NCI-H1417 treated with DMSO at 0.1 percent for 48 hours (cell line): ENCODE measurements around the gene MACROH2A2.
"Not testable (repeated sequence)": the region's sequence is repeated elsewhere in the genome, so short reads cannot be mapped to it uniquely, and the experiment has no call there.

Experiments used
- DNase-seq: peaks from one replicate; lab custom pipeline; 2025; lab: John Stamatoyannopoulos, UW

MACROH2A2 gene

DNA sequence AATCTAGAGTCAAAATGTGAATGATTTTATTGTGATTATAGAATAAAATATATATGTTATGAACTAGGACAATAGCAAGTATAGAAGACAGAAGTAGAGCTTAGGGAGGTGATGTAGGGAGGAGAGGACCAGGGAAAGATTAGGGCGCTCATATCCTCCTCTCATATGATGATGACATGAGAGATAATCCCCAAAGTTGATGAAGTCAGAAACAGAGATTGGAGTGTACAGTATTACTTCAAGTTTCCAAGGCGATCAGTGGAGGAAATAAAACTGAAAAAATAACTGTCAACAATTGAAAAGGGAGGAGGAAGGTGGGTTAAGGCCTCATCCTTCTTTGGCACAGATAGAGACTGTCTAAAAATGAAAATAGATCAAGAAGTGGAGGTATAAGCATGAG lies 14.9 kb downstream of the MACROH2A2 start:
- DNase-seq, result no peak

DNA sequence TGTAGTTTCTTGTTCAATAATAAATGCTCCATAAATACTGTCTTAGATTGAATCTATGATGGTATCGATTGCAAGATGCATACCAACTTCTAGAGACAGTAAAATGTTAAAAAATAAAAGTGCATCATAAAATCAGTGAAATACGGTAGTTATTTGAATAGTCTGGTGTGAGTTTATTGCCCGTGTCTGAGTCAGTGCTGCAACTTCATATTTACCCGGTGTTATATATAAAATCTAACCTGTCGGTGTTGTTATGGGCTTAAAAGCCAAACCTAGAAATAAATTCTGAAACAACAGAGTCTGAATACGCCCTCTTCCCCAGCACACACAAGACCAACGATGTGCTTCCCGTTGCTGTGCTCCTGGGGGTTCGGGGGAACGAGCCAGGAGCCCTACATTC lies 16.3 kb downstream of the MACROH2A2 start:
- DNase-seq, result no peak

DNA sequence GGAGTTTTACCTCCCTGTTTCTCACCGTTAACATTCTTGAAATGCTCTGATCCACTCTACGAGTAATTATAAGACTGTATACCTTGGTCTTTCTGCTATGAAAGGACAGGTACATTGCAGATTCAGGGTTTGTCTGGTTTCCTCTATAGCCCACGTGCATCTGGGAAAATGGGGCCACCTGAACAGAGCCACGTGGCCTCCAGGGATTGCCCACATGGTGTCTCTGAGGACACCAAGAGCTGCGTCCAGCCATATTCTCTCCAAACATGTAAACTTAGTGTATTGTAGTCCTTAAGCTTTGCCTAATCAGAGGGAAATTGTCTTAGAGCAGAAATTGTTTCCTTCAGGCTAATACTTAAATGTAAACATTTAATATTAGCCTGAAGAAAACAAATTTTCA lies 16.7 kb downstream of the MACROH2A2 start:
- no peak for DNase-seq

DNA sequence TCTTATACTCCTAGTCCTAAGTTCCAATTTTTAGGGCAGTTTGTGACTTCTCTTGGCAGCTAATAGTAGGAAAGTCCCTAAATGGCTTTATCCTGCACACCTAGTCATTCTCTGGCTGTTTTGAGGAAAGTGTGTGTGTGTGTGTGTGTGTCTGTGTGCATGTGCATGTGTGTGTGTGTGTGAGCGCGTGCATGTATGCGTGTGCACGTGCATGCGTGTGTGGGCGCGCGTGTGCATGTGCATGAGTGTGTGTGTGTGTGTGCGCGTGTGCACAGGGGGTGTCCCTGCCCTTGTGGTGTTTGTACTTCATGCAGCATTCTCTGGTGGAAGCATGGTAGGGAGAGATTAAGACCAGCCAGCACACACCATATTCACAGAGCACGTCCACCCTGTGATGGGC lies 18.2 kb downstream of the MACROH2A2 start:
- DNase-seq, result no peak

DNA sequence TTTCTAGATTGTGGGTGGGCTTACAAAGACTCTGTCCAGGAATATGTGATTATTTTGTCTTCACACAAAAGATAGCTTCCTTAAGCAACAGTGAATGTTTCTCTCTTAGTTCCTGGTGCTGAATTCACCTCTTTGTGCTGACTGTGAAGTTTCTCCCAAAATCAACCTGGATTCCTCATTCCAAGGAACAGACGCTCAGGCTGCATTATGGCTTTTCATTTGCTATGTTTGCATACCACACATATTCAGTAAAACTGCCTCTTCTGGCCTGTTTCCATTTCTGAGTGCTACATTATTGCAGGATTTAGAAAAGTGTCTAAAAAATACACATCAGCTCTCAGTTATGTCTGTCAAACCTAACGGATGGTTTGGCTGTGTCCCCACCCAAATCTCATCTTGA lies 21.5 kb downstream of the MACROH2A2 start:
- no peak for DNase-seq

DNA sequence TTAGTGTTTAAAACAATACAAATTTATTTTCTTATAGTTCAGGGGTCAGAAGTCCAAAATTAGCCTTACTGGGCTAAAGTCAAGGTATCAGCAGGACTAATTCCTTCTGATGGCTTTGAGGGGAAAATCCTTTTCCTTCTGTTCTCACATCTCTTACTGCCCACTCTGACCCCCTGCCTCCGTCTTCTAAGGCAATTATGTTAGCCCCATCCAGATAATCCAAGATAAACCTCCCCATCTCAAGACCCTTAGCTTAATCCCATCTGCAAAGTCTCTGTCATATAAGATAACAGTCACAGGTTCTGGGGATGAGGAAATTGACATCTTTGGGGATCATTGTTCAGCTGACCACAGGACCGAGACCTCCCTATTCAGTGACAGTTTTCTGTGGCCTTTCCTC lies 22.3 kb downstream of the MACROH2A2 start:
- DNase-seq, result no peak

DNA sequence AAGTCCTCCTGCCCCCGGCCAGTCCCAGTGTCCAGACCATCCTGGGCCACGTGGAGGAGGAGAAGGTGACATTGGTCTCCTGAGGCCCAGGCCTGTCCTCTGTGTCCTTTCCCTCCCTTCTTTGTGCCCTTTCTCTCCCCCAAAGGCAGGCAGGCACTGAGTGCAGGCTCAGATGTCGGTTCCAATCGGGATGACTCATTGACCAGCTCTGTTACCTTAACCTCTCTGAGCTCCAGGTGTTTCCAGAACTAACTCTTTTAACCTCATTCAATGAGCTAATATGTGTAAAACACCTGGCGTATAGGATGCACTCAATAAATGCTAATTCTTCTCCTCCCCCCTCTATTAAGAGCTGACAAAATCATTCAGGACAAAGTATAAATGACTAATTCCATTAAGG lies 25.7 kb downstream of the MACROH2A2 start:
- no peak for DNase-seq

DNA sequence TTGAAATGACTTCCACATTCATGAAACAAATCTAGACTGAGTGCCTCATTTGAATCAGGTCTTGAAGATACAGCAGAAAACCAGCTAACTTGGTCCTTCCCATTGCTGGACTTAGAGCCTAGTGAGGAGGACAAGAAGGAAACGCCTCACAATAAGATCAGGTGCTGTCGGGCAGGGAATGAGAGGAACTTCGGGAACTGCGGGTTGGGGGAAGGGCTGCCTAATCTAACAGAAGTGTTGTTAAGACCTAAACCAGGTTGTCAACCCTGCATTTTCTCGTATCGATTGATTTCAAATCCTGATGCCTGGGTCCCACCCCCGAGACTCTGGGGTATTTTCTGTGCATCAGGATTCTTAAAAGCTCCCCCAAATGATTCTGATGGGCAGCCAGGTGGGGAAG lies 26.3 kb downstream of the MACROH2A2 start:
- DNase-seq, result no peak

DNA sequence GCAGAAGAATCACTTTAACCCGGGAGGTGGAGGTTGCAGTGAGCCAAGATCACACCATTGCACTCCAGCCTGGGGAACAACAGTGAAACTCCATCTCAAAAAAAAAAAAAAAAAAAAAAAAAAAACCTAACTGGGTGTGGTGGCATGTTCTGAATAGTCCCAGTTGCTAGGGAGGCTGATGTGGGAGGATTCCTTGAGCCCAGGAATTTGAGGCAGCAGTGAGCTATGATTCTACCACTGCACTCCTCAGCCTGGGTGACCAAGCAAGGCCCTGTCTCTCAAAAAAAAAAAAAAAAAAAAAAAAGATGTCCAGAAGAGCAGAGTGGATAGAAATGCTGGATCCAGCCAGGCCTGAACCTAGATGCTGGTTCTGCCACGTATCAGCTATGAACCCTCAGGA lies 28.1 kb downstream of the MACROH2A2 start:
- DNase-seq, result not testable (repeated sequence)

DNA sequence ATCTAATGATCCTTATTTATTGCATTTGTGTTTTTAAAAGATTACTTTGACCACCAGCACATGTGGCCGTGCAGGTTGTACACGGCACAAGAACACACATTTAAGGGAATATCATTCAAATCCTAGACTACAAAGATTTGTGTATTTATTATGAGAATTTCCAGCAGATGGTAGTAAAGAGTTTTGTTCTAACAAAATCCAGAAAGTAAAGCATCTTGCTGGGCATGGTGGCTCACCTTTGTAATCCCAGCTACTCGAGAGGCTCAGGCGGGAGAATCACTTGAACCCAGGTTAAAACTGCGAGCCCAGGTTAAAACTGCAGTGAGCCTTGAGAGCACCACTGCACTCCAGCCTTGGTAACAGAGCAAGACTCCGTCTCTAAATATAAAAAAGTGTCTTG lies 31.5 kb downstream of the MACROH2A2 start:
- no peak for DNase-seq

DNA sequence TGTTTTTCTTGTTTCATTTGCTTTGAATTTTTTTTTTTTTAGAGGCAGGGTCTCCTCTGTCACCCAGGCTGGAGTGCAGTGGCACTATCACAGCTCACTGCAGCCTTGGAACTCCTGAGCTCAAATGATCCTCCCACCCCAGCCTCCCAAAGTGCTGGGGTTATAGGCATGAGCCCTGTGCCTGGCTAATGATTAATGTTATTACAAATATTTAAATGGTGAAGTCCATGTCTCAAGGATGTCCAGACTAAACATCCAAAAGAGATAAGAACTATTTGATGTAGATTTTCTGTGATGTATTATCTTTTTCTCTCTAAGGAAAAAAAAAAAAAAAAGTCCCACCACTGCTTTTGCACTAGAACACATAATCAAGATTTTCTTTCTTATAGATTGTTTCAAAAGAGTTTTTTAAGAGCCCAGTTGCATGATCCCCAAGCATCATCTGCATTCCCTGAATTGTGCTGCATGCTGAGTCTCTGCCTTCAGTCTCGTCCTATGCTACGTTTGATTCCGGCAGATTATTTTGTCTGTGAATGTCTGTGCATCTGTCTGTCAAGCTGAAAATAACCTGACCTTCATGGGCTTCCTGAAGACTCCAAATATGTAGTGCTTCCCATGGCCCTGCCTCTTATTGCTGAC lies 33.4 kb downstream of the MACROH2A2 start:
- DNase-seq, result no peak

DNA sequence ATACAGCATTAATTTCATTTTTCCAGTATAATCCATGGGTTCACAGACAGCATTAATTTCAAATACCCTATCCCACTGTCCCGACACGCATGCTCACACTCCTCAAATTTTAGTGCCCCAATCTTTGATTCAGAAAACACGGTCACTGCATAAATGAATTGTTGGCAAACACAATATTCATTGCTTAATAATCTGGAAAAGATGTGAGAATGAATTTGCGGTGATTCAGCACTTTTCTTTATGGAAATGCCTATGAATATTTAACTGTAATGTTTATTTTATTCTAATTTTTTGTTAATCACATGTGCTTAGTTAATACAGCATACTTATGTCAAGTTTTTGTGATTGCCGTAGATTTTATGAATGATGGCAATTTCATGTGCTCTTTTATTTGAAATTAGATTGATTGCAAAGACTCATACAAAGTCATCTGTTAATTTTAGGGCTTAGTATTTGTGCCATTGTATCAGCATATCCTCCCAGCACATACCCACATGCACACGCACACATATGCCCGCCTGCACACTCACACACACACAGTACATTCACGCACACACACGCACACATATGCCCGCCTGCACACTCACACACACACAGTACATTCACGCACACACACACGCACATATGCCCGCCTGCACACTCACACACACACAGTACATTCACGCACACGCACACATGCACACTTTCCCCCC lies 35.1 kb downstream of the MACROH2A2 start:
- DNase-seq, result no peak

DNA sequence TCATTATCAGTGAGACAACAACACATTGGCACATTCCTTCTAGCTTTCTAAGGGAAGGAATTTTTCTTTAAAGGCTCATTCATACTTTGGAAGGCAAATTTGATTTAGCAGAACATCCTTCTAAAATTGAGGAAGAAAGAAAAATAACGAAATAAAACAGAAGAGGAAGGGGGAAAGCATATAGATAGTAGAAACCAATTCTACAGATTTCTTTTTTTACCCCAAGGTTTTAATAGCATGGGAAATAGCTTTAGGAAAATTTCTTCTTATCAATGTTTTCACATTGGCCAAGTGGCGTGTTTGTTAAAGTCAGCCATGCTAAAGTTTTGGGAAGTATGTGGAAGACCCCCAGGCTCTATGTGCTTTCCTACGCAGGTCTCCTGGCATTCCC lies 35.7 kb downstream of the MACROH2A2 start:
- no peak for DNase-seq

DNA sequence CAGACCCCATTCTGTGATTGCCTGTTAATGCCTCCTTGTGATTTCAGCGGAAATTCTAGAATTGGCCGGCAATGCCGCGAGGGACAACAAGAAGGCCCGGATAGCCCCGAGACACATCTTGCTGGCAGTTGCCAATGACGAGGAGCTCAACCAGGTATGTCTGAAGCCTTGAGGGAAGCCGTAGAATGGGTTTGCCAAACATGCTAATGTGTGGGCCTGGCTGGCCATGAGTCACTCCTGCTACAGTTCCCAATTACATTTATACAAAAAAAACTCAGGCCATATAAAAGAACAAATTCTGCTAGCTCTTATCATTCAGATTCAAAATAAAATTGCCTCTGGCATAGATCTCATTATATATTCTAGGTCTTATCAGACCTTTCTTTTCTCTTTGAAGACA lies 37.4 kb downstream of the MACROH2A2 start:
- no peak for DNase-seq

DNA sequence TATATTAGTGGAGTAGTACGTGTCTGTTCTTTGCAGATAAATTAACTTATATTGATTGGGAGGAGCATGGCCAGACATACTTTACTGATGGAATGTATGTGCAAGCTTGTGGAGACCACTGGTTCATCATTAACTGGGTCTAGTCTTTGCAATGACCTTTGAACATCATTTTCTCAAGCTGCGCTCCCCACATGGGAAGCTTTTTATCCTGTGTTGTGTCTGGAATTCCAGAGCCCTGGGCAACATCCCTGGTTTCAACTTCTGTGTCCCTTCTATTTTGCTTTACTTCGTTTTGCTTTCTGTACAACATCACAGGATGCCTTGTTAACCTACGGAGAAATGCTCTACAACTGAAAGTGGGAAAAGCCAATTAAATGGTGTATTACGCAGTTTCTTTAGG lies 38.3 kb downstream of the MACROH2A2 start:
- DNase-seq, result no peak

DNA sequence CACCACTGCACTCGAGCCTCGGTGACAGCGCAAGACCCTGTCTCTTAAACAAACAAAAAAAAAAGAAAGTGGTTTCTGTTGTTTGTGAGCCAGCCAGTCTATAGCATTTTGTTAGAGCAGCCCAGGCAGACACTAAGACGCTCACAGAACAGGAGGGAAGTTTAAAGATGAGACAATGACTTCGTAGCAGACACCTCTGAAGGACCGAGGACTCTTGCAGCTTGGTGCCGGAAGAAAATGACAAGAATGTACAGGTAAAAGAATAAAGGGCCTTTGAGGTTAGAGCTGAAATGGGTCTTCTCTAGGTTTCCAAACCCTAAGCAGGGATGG lies 39.7 kb downstream of the MACROH2A2 start:
- no peak for DNase-seq

DNA sequence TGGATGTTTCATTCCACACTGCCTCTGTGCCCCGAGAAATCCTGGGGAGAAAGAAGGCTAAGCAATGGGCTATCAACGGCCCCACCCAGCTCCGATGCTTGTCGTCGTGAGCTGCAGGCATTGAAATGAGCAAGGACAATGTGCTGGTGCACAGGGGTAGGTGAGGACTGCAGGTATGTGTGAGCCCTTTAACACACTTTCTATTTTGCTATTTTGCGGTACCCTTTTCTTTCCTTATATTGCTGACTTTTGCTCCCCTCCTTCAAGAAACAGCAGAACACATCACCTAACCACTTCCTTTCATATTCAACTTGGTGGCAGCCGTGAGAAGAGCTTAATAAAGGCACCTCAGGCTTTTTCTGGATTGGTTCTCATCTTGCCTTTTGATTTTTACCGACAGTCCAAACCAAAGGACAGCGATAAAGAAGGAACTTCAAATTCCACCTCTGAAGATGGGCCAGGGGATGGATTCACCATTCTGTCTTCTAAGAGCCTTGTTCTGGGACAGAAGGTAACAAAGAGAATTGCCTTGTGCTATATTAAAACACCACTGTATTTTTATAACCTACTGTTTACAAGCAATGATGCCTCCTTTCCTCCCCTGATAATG lies 40.8 kb downstream of the MACROH2A2 start:
- DNase-seq, result no peak

DNA sequence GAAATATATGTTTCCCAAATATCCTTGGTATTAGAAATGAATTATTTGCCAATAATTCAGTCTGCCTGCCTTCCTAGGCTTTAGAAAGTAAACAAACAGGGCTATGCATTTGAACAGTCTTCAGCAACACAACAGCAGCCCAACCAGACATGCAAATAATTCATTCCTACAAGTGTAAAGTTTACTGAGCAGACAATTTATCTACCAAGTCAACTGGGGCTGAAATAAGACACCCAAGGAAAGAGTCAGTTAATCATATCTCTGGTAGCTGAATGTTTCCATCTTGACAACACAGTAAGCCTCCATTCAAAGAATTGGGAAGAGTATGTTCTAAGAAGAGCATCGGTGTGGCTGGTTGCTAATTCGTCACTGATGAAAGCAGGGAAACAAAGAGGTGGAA lies 41.6 kb downstream of the MACROH2A2 start:
- no peak for DNase-seq

DNA sequence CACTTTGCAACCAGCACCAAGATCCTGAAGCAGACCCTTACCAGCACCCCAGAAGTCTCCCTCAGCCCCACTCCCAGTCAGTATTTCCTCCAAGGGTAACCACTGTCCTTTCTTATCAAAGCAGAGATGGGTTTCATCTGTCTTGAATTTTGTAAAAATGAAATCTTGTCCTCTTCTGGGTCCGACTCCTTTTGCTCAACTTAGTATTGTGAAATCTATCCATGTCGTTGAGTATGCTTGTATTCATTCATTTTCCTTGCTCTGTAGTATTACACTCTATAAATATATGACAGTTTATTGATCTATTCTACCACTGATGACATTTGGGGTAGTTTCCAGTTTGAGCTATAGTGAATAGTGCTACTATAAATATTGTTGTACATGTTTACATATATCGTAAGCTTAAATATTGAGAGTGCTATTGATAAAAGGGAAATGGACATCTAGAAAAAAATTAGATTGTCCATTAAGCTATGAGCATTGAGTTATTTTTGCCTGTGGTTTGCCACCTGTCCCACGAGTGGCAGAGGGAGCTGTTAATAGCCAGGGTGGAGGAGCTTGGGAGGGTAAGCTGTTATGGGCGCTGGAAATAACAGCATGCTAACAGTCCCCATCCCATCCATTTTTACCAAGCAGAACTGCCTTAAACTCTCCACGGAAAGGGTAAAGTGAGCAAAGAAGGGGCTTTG lies 43.5 kb downstream of the MACROH2A2 start:
- DNase-seq, result no peak

DNA sequence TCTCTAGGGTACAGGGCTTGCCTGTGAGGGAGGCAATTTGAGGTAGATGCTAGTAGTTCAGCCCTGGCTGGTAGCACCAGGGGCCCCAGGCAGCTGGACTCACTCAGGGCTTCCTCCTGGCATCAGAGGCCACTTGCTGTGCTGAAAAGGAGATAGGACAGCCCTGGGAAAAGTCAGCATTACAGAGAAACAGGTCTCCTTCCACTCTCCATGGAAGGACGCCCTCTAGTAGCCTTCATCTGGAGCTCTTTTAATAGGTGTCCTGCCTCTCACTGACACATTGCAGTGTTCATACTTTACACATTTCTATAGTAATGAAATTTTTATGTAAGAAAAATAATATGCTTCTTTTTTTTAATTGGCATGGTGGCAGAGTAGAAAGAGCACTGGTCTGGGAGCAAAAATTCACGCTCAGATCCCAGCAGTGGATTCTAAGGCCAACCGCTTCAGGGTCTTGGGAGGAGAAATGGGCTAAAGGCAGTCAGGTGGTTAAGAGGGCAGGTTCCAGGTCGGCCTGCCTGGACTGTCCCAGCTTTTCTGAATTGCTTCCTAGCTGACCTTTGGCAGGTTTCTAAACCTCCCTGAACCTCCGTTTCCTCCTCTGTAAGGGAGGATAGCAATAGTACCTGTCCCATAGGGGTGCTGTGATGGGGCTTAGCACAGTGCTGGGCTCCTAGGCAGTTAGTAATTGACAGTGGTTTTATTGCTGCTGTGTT lies 44.2 kb downstream of the MACROH2A2 start:
- DNase-seq, result no peak

DNA sequence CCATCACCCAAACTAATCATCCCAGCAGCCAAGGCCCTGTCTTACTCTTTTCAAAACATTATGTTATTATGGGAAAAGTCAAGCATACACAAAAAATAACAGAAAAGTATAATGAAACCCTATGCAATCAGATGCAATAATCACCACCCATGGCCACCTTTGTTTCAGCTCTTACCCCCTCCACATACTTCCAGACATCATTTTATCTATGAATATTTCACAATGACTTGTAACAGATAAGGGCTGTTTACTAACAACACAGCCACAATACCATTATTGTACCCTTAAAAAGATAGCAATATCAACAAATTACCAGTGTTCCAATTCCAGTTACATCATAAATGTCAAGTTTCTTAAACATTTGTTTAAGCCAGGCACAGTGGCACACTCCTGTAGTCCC lies 44.8 kb downstream of the MACROH2A2 start:
- no peak for DNase-seq

DNA sequence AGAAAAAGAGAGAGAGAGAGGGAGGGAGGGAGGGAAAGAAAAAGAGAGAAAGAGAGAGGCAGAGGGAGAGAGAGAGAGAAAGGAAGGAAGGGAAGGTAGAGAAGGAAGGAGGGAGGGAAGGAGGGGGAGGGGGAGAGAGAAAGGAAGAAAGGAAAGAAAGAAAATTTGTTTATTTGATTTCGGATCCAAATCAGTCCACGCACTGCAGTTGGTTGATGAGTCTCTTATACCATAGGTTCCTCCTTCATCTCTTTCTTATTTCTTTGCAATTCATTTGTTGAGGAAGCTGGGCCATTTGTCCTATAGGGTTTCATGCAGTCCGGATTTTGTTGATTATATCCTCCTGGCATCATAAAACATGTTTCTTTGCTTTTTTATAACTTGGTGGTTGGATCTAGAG lies 45.6 kb downstream of the MACROH2A2 start:
- DNase-seq, result no peak
